ENCODE results near the gene VSTM1.
A peak's percentile ranks its signal among the peaks of the same experiment; 100 is the strongest.
"Not testable (repeated sequence)": the region's sequence is repeated elsewhere in the genome, so short reads cannot be mapped to it uniquely, and the experiment has no call there.

Gene VSTM1

GRCh38 chr19:54063350-54064116 is at the start of gene VSTM1:
VSTM1 (minus strand) TSS chr19:54063897; CDS start chr19:54063777, 120 bp downstream.
- no peak for DNase-seq

- no peak for DNase-seq
Measured at GRCh38 chr19:54109651-54110050, 46.0 kb upstream of the VSTM1 start.

GRCh38 chr19:54108496-54108895 is 44.8 kb upstream of the VSTM1 start:
- DNase-seq: no peak

GRCh38 chr19:54107876-54108490 is 44.3 kb upstream of the VSTM1 start:
- DNase-seq: no peak

- DNase-seq: no peak
Measured at GRCh38 chr19:54106716-54107115, 43.0 kb upstream of the VSTM1 start.

GRCh38 chr19:54105796-54106195 is 42.1 kb upstream of the VSTM1 start:
- DNase-seq: no peak

- no peak for DNase-seq
Measured at GRCh38 chr19:54104998-54105715, 41.5 kb upstream of the VSTM1 start.

- DNase-seq: peak; percentile 91
Measured at GRCh38 chr19:54102421-54103169, 38.9 kb upstream of the VSTM1 start, which contains the start of gene NDUFA3. NDUFA3 (plus strand) TSS chr19:54102855; CDS start chr19:54102879, 24 bp downstream.

- no peak for DNase-seq
Measured at GRCh38 chr19:54100561-54100960, 36.9 kb upstream of the VSTM1 start, which contains the start of gene OSCAR. OSCAR (minus strand) TSS chr19:54100803; CDS start chr19:54100792, 11 bp downstream.

GRCh38 chr19:54099903-54100255 is 36.2 kb upstream of the VSTM1 start:
- DNase-seq: not testable (repeated sequence)

- no peak for DNase-seq
Measured at GRCh38 chr19:54099190-54099902, 35.6 kb upstream of the VSTM1 start.

GRCh38 chr19:54096617-54097106 is 33.0 kb upstream of the VSTM1 start:
- DNase-seq: peak; percentile 15

GRCh38 chr19:54095859-54096616 is 32.3 kb upstream of the VSTM1 start:
- peak; percentile 9 for DNase-seq

GRCh38 chr19:54095136-54095858 is 31.6 kb upstream of the VSTM1 start:
- DNase-seq: no peak

GRCh38 chr19:54094426-54095000 is 30.8 kb upstream of the VSTM1 start:
- no peak for DNase-seq

GRCh38 chr19:54084410-54084809 is 20.7 kb upstream of the VSTM1 start:
- DNase-seq: no peak

GRCh38 chr19:54081032-54081431 is 17.3 kb upstream of the VSTM1 start, which contains the start of gene TARM1:
TARM1 (minus strand) TSS chr19:54081365; CDS start chr19:54081340, 25 bp downstream.
- DNase-seq: no peak

- DNase-seq: no peak
Measured at GRCh38 chr19:54077334-54077733, 13.6 kb upstream of the VSTM1 start.

- no peak for DNase-seq
Measured at GRCh38 chr19:54074851-54075250, 11.2 kb upstream of the VSTM1 start.

GRCh38 chr19:54073829-54074228 is 10.1 kb upstream of the VSTM1 start:
- DNase-seq: no peak
